Muscle layer of colon (tissue), 2 donors: ENCODE measurements around the gene TMEM79.

Experiments
- H3K27ac ChIP-seq: one replicate; pipeline ENCODE4 v1.7.0; 2013; ENCODE audit warnings: low read depth, mild to moderate bottlenecking, low read length, moderate library complexity
- H3K27me3 ChIP-seq, 2 donors: one replicate each; pipeline ENCODE4 v1.7.0; 2013; ENCODE audit warnings: low read length in 2 of 2, mild to moderate bottlenecking in 2 of 2; ENCODE audit not compliant: insufficient read depth in 2 of 2, control insufficient read depth in 1 of 2
- H3K36me3 ChIP-seq: one replicate; pipeline ENCODE4 v1.7.0; 2013; ENCODE audit warnings: mild to moderate bottlenecking, low read length; ENCODE audit not compliant: insufficient read depth
- H3K4me1 ChIP-seq: one replicate; pipeline ENCODE4 v1.7.0; 2013; ENCODE audit warnings: mild to moderate bottlenecking, low read length; ENCODE audit not compliant: insufficient read depth
- H3K4me3 ChIP-seq, 2 donors: one replicate each; pipeline ENCODE4 v1.7.0; 2013; ENCODE audit warnings: low read length in 2 of 2, low read depth in 1 of 2, mild to moderate bottlenecking in 1 of 2, moderate library complexity in 1 of 2
- H3K9ac ChIP-seq: one replicate; pipeline ENCODE4 v1.7.0; 2013; ENCODE audit warnings: low read length
- H3K9me3 ChIP-seq: one replicate; pipeline ENCODE4 v1.7.0; 2013; ENCODE audit warnings: mild to moderate bottlenecking, low read length
- donor health status: abdominal sarcoma.
- donor health status: Adenocarcinoma of cecum.

The TMEM79 gene, protein sequence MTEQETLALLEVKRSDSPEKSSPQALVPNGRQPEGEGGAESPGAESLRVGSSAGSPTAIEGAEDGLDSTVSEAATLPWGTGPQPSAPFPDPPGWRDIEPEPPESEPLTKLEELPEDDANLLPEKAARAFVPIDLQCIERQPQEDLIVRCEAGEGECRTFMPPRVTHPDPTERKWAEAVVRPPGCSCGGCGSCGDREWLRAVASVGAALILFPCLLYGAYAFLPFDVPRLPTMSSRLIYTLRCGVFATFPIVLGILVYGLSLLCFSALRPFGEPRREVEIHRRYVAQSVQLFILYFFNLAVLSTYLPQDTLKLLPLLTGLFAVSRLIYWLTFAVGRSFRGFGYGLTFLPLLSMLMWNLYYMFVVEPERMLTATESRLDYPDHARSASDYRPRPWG

DNA sequence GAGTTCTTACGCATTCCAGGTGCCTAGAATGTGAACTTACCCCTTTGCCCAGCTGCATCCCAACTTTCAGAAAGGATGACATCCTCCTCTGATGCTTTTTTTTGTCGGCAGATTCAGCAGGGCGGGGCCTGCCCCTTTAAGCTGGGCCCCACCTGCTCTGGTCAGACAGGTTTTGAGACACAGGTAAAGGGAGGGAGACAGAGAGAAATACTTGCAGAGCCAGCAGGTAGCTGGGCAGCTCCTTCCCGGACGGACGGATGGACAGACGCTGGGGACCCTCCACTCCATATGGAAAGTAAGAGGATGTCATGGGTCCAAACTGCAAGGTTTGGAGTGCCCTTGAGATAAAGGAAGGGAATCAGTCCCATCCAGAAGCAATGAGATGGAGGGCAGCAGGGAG is at the start of gene TMEM79:
TMEM79 (plus strand) TSS at position 214 of the 400 bp plus-strand sequence. CDS start 902 bp downstream, outside the sequence.
- H3K4me3 ChIP-seq, result peak within 1 kb of the TSS; percentile 63 to 89
- H3K9me3 ChIP-seq, result no peaks in the 10 kb centered on the region
- H3K4me1 ChIP-seq, result peaks cover 22% of the 10 kb centered on the region
- H3K27ac ChIP-seq, result peak within 1 kb of the TSS; percentile 96
- peak within 1 kb of the TSS; percentile 69 for H3K9ac ChIP-seq
- H3K27me3 ChIP-seq, result no peaks in the 10 kb centered on the region
- peaks cover 7% of the 10 kb centered on the region for H3K36me3 ChIP-seq

DNA sequence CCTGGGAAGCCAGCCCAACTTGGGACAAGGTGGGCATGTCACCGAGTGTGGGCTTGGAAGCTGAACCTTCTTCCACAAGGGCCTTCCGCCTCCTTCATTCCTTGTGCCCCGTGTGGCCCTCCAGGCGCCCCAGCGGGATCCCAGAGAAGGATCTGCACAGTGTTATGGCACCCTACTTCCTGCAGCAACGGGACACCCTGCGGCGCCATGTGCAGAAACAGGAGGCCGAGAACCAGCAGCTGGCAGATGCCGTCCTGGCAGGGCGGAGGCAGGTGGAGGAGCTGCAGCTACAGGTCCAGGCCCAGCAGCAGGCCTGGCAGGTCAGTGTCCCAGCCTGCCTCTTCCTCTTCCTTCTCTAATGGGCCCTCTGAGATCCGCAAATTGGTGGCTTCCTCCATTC is 48.0 kb upstream of the TMEM79 start:
- no peaks in the 10 kb centered on the region for H3K9me3 ChIP-seq
- peaks cover 60% of the 10 kb centered on the region for H3K36me3 ChIP-seq
- H3K9ac ChIP-seq, result no peak overlapping the region
- H3K4me3 ChIP-seq, result no peak overlapping the region
- no peaks in the 10 kb centered on the region for H3K4me1 ChIP-seq
- no peak overlapping the region for H3K27ac ChIP-seq
- no peaks in the 10 kb centered on the region for H3K27me3 ChIP-seq

GRCh38 chr1:156238248-156238647 is 45.9 kb upstream of the TMEM79 start:
- Histone ChIP-seq H3K9ac (no peak overlapping the region), H3K27me3 (no peaks in the 10 kb centered on the region), H3K4me3 (no peak overlapping the region), H3K36me3 (peaks cover 55% of the 10 kb centered on the region), H3K4me1 (no peaks in the 10 kb centered on the region), H3K27ac (no peak overlapping the region), H3K9me3 (no peaks in the 10 kb centered on the region)

GRCh38 chr1:156241311-156241811 is 42.8 kb upstream of the TMEM79 start:
- no peak overlapping the region for H3K9ac ChIP-seq
- H3K27ac ChIP-seq, result no peak overlapping the region

DNA sequence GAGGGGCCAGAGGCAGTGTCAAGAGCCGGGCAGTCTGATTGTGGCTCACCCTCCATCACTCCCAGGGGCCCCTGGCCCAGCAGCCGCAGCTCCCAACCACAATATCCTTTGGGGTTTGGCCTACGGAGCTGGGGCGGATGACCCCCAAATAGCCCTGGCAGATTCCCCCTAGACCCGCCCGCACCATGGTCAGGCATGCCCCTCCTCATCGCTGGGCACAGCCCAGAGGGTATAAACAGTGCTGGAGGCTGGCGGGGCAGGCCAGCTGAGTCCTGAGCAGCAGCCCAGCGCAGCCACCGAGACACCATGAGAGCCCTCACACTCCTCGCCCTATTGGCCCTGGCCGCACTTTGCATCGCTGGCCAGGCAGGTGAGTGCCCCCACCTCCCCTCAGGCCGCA is 42.2 kb upstream of the TMEM79 start, which contains the start of gene BGLAP:
BGLAP (plus strand) TSS at position 259 of the 400 bp plus-strand sequence; CDS start at position 307, 48 bp downstream.
- Histone ChIP-seq H3K9ac (no peak within 1 kb of the TSS), H3K9me3 (no peaks in the 10 kb centered on the region), H3K4me3 (no peak within 1 kb of the TSS), H3K36me3 (peaks cover 31% of the 10 kb centered on the region), H3K27me3 (peaks cover 18 to 27% of the 10 kb centered on the region in 2 donors), H3K4me1 (peaks cover 2% of the 10 kb centered on the region), H3K27ac (no peak within 1 kb of the TSS)

More at GRCh38 chr1:156241311-156241811, 42.8 kb upstream of the TMEM79 start:
- H3K4me1 ChIP-seq, result no peaks in the 10 kb centered on the region
- peaks cover 36% of the 10 kb centered on the region for H3K36me3 ChIP-seq
- no peak overlapping the region for H3K4me3 ChIP-seq
- peaks cover 14 to 22% of the 10 kb centered on the region in 2 donors for H3K27me3 ChIP-seq
- H3K9me3 ChIP-seq, result no peaks in the 10 kb centered on the region

GRCh38 chr1:156242738-156243137 is 41.4 kb upstream of the TMEM79 start:
- Histone ChIP-seq H3K36me3 (peaks cover 23% of the 10 kb centered on the region), H3K4me3 (no peak overlapping the region), H3K9me3 (no peaks in the 10 kb centered on the region), H3K27me3 (peaks cover 18 to 28% of the 10 kb centered on the region in 2 donors), H3K9ac (no peak overlapping the region), H3K4me1 (peaks cover 10% of the 10 kb centered on the region), H3K27ac (no peak overlapping the region)

- H3K9me3 ChIP-seq, result no peaks in the 10 kb centered on the region
- H3K27me3 ChIP-seq, result peaks cover 18 to 28% of the 10 kb centered on the region in 2 donors
- H3K36me3 ChIP-seq, result peaks cover 10% of the 10 kb centered on the region
- no peak overlapping the region for H3K4me3 ChIP-seq
- H3K9ac ChIP-seq, result no peak overlapping the region
- H3K4me1 ChIP-seq, result peaks cover 14% of the 10 kb centered on the region
- H3K27ac ChIP-seq, result no peak overlapping the region
Measured at GRCh38 chr1:156244126-156244525, 40.0 kb upstream of the TMEM79 start.

DNA sequence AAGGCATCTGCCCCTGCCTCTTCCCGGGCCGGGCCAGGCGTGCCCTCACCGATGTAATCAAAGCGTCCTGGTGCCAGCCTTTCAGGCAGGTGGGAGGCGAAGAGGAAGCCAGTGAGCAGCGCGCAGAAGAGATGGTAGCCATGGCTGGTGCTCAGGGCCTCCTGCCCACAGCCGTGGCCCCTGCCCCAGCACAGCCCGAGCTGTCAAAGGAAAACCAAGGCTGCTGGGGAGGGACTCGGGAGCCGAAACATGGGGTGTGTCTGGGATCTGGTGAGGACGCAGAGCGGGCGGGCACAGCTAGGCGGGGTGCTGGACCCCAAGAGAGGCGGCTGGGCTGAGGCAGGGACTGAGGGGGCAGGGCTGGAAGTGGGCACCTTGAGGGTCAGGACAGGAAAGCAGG is 39.4 kb upstream of the TMEM79 start:
- Histone ChIP-seq H3K36me3 (peaks cover 4% of the 10 kb centered on the region), H3K9ac (no peak overlapping the region), H3K27me3 (peaks cover 18 to 28% of the 10 kb centered on the region in 2 donors), H3K27ac (no peak overlapping the region), H3K4me3 (no peak overlapping the region), H3K9me3 (no peaks in the 10 kb centered on the region), H3K4me1 (peaks cover 14% of the 10 kb centered on the region)

DNA sequence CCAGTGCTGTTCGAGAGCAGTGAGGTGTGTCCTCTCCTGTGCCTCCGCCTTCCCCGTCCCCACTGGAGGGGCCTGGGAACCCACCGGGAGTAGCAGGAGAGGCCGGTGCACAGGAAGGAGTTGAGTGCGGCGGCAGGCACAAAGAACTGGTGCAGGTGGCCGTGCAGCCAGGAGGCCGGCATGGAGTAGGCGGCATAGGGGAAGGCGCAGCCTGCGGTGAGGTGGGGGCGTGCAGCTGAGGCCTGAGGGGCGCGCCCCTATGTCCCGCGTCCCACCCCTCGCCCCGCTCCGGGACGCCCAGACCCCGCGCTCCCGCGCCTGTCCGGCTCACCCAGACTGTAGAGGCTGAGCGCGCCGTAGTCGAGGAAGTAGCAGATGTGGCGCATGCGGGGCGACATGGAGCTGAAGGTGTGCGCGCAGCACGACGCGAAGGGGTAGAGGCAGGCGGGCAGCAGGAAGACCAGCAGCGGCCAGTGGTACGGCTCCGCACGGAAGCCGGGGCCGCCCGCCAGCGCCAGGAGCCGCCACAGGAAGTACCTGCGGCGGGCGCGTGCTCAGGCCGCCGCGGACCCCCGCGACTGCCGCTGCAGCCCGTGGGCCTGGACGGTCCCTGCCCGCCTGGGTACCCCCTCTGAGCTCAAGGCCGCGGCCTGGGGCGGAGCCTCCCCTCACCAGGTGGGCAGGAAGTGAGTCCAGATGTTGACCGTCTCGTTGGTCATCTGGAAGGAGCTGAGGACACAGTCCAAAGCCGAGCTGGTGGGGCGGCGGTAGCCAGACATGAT is 38.5 kb upstream of the TMEM79 start:
- peaks cover 18 to 28% of the 10 kb centered on the region in 2 donors for H3K27me3 ChIP-seq
- H3K36me3 ChIP-seq, result peaks cover 6% of the 10 kb centered on the region
- no peak overlapping the region for H3K4me3 ChIP-seq
- peaks cover 14% of the 10 kb centered on the region for H3K4me1 ChIP-seq
- H3K27ac ChIP-seq, result no peak overlapping the region
- no peaks in the 10 kb centered on the region for H3K9me3 ChIP-seq
- H3K9ac ChIP-seq, result no peak overlapping the region

DNA sequence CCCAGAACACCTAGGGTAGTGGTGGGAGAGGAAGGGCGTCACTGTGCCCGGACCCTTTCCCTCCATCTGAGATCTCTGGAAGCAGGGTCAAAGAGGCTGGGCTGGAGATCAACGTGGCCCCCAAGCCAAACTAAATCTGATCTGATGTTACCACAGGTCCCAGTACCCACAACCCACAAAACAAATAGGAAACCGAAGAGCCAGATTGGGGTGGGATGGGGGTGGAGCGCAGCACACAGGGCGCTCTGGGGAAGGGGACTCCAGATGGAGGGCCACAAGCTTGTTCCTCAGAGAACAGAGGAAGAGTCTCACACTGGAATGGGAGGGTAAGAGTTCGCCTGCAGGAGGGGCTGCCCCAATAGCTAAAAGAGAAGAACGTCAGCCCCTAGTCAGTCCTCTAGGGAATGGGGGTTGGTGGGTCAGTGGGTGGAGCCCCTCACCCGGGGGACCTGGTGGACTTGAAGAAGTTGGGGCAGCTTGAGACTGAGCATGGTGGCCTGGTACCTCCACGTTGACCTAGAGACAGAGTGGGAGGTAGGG is 37.8 kb upstream of the TMEM79 start:
- Histone ChIP-seq H3K9ac (no peak overlapping the region), H3K4me1 (peaks cover 14% of the 10 kb centered on the region), H3K4me3 (no peak overlapping the region), H3K36me3 (peaks cover 12% of the 10 kb centered on the region), H3K9me3 (no peaks in the 10 kb centered on the region), H3K27me3 (peaks cover 18 to 28% of the 10 kb centered on the region in 2 donors), H3K27ac (no peak overlapping the region)
